Heart right ventricle (tissue), 16 donors: ENCODE results near the gene CNTROB. TPM values are rescaled to one million over a fixed set of nuclear protein-coding genes. Genes with fewer than 3 reads are reported as not detected.

ENCODE experiments used
- ATAC-seq, 8 donors: fragments of 200-7000 bp; cut with Tn5 transposase; one replicate each; pipeline ENCODE4 v1.9.1; 2020; ENCODE audit warnings: mild to moderate bottlenecking in 8 of 8, moderate library complexity in 8 of 8, moderate number of reproducible peaks in 1 of 8
- DNase-seq, 2 donors: peaks; one replicate each; pipeline ENCODE4 v3.0.0-alpha.2; 2020
- H3K27ac ChIP-seq, 10 donors: fragments of 200-600 bp; sonication (generic) in 2 of 10; one replicate each; pipeline versions ENCODE4 v1.5.0 to v1.8.0; 2020 to 2022; ENCODE audit warnings: mild to moderate bottlenecking in 3 of 10
- H3K27me3 ChIP-seq, 7 donors: fragments of 200-600 bp; one replicate each; pipeline ENCODE4 v1.8.0; 2021 to 2022; ENCODE audit warnings: mild to moderate bottlenecking in 2 of 7
- H3K36me3 ChIP-seq, 9 donors: fragments of 200-600 bp; sonication (generic) in 1 of 9; one replicate each; pipeline versions ENCODE4 v1.5.0 to v1.8.0; 2020 to 2022; ENCODE audit warnings: mild to moderate bottlenecking in 2 of 9
- H3K4me1 ChIP-seq, 9 donors: fragments of 200-600 bp; sonication (generic) in 1 of 9; one replicate each; pipeline versions ENCODE4 v1.5.0 to v1.8.0; 2020 to 2022; ENCODE audit warnings: mild to moderate bottlenecking in 4 of 9
- H3K4me3 ChIP-seq, 10 donors: fragments of 200-600 bp; sonication (generic) in 2 of 10; one replicate each; pipeline versions ENCODE4 v1.5.0 to v1.8.0; 2020 to 2022; ENCODE audit warnings: mild to moderate bottlenecking in 7 of 10, moderate library complexity in 2 of 10
- H3K9me3 ChIP-seq, 11 donors: fragments of 200-600 bp in 10 of 11; sonication (generic) in 2 of 11; one replicate each; pipeline versions ENCODE4 v1.5.0 to v1.8.0; 2013 to 2022; ENCODE audit warnings: mild to moderate bottlenecking in 2 of 11, control low read depth in 1 of 11, moderate library complexity in 1 of 11
- CTCF ChIP-seq, 9 donors: fragments of 200-600 bp; sonication (generic) in 2 of 9; IDR thresholded peaks; one replicate each; pipeline versions ENCODE4 v1.5.0 to v1.8.0; 2021 to 2022; ENCODE audit warnings: antibody characterized with exemption in 9 of 9, mild to moderate bottlenecking in 5 of 9, moderate library complexity in 1 of 9
- WGBS, 2 donors: extraction: QIAGEN DNeasy Blood & Tissue Kit; methylation state at CpG; one replicate each; pipeline ENCODE4 v1.1.7; 2013; ENCODE audit warnings: inconsistent platforms in 1 of 2; 5-methylcytosine and 5-hydroxymethylcytosine counted together
- intact Hi-C, 10 donors: fragments of 100-400 bp; cut with DNase I; formaldehyde crosslinking; loops; one replicate each; pipeline versions ENCODE4 v1.11.1 to v1.14.2; 2022
- polyA plus RNA-seq, 2 donors: library from polyadenylated mRNA; stranded (reverse); fragments of 200-250 nt; gene quantifications; one replicate each; pipeline ENCODE4 v1.2.3, GENCODE V29; 2013
- total RNA-seq, 10 donors: library from RNA; stranded (reverse); fragmentation: NEBNext Ultra II Directional in 3 of 10; extraction: Animal tissue kit (Norgen Biotek cat#: 25700) in 3 of 10; gene quantifications; one replicate each; pipeline versions ENCODE4 v1.2.1 to v1.2.4, GENCODE V29; 2021 to 2023
- donor health status: Arrhythmogenic right ventricular cardiomyopathy.
- donor health status: ischemic (EF 13 %, LVEDD 7.1; RV severe dilation, severe dysfunction).
- donor health status: healthy with polysubstance abuse.
- donor health status: DM: no; HTN: yes; CAD: no.
- donor health status: DM: no; HTN: no; CAD: no.
- donor health status: ischemic (EF 25% LVEDD 6.9; RV normal size, moderate dysfunction).
- donor health status: ischemic (EF 25% LVEDD 5.7; RV mildly dilated, moderate dysfunction).
- donor health status: healthy.
- donor health status: DM: yes; HTN: yes; CAD: no.
- donor health status: Ischemic cardiomyopathy.
- donor health status: ischemic (EF 35%, LVEDD 5.7; RV mildly dilated, moderate dysfunction).
- donor health status: nonischemic (EF 11% LVEDD 7.7; RV severe dilation, severe dysfunction).
- donor health status: DM: yes; HTN: yes; CAD: no.
- donor health status: PGD.
- donor health status: ischemic (EF 29% LVEDD 5.4; RV normal size, mild dysfunction).
- donor health status: nonischemic (EF 23%, LVEDD 6.1; RV moderate dilation, normal function).

CNTROB gene
- total and polyA plus RNA-seq, 12 donors = 7.8 to 19.8 (median 11.1) TPM

- no peak for TF ChIP-seq CTCF (IDR thresholded peaks at IDR 0.05)
- Histone ChIP-seq H3K27ac (peak overlapping the region in 1 of 10 donors; percentile 81), H3K27me3 (peaks cover 0 to 2% (median 0%) of the 10 kb centered on the region in 7 donors), H3K9me3 (no peaks in the 10 kb centered on the region), H3K4me3 (no peak overlapping the region), H3K36me3 (no peaks in the 10 kb centered on the region), H3K4me1 (peaks cover 0 to 28% (median 14%) of the 10 kb centered on the region in 9 donors)
- intact Hi-C loops = loop anchor here in 4 of 10 donors (5.0 kb wide), 3 partner anchors 131 to 251 kb away; no protein-coding TSS in a partner anchor
- DNase-seq (no peak), ATAC-seq (no peak)
- 84% methylated on average over 3 of the region's 3 CpGs for WGBS, 2 donors
Observed at GRCh38 chr17:7992924-7993323, 60.9 kb downstream of the CNTROB start.

GRCh38 chr17:7993972-7994589 is 62.1 kb downstream of the CNTROB start:
- H3K36me3 ChIP-seq = no peaks in the 10 kb centered on the region
- no peak for TF ChIP-seq CTCF (IDR thresholded peaks at IDR 0.05)
- 65 to 78% methylated on average over 27 of the region's 27 CpGs for WGBS, 2 donors
- ATAC-seq (peak in 6 of 8 donors; percentile 35 to 69 (median 46)), DNase-seq (peak in 1 of 2 donors; percentile 46)
- H3K4me1 ChIP-seq = peaks cover 0 to 28% (median 14%) of the 10 kb centered on the region in 9 donors
- H3K27me3 ChIP-seq = peaks cover 0 to 8% (median 0%) of the 10 kb centered on the region in 7 donors
- no peaks in the 10 kb centered on the region for H3K9me3 ChIP-seq
- peak overlapping the region in 9 of 10 donors; percentile 35 to 84 (median 70) for H3K27ac ChIP-seq
- intact Hi-C loops = loop anchor here in 4 of 10 donors (5.0 kb wide), 3 partner anchors 132 to 252 kb away; no protein-coding TSS in a partner anchor
- H3K4me3 ChIP-seq = no peak overlapping the region

GRCh38 chr17:7995724-7996123 is 63.7 kb downstream of the CNTROB start:
- Histone ChIP-seq H3K27me3 (peaks cover 0 to 21% (median 9%) of the 10 kb centered on the region in 7 donors), H3K27ac (no peak overlapping the region), H3K9me3 (no peaks in the 10 kb centered on the region), H3K4me3 (no peak overlapping the region), H3K36me3 (no peaks in the 10 kb centered on the region), H3K4me1 (peaks cover 0 to 17% (median 7%) of the 10 kb centered on the region in 9 donors)
- 97 to 98% methylated on average over 2 of the region's 2 CpGs for WGBS, 2 donors
- TF ChIP-seq CTCF (IDR thresholded peaks at IDR 0.05) = no peak
- ATAC-seq (no peak), DNase-seq (no peak)
- intact Hi-C loops = loop anchor here in 1 of 10 donors (5.0 kb wide), 1 partner anchor 62 kb away; no protein-coding TSS in a partner anchor

GRCh38 chr17:7997186-7997585 is 65.2 kb downstream of the CNTROB start:
- ATAC-seq (peak; percentile 61 to 96 (median 90)), DNase-seq (peak; percentile 25 to 62)
- intact Hi-C loops = loop anchor here in 1 of 10 donors (5.0 kb wide), 1 partner anchor 60 kb away; no protein-coding TSS in a partner anchor
- H3K9me3 ChIP-seq = no peaks in the 10 kb centered on the region
- TF ChIP-seq CTCF (IDR thresholded peaks at IDR 0.05) = peak in 8 of 9 donors; percentile 15 to 69 (median 42)
- 11 to 12% methylated on average over 5 of the region's 5 CpGs for WGBS, 2 donors
- peak overlapping the region in 8 of 10 donors; percentile 9 to 74 (median 50) for H3K27ac ChIP-seq
- no peak overlapping the region for H3K4me3 ChIP-seq
- H3K4me1 ChIP-seq = peaks cover 0 to 17% (median 7%) of the 10 kb centered on the region in 9 donors
- no peaks in the 10 kb centered on the region for H3K36me3 ChIP-seq
- peaks cover 4 to 36% (median 23%) of the 10 kb centered on the region in 7 donors for H3K27me3 ChIP-seq

Other genes starting within 250 kb of the CNTROB start
- gene TP53, start 244.7 kb upstream of the CNTROB start, total RNA-seq = 10 to 100 TPM in 9 of 10 donors, 1 to 10 TPM in 1; 8.2 to 29.1 (median 13.9) TPM
- gene TP53, start 244.7 kb upstream of the CNTROB start, polyA plus RNA-seq = 1 to 10 TPM; 7.9 to 8.6 TPM
- gene WRAP53, start 243.7 kb upstream of the CNTROB start, total RNA-seq = 1 to 10 TPM; 3.8 to 5.8 (median 4.7) TPM
- 10 to 100 TPM; 10.4 to 12.1 TPM for gene WRAP53, start 243.7 kb upstream of the CNTROB start, polyA plus RNA-seq
- gene EFNB3, start 227.0 kb upstream of the CNTROB start, total RNA-seq = 1 to 10 TPM in 2 of 10 donors, under 1 TPM in 8; 0.17 to 1.3 (median 0.53) TPM
- gene EFNB3, start 227.0 kb upstream of the CNTROB start, polyA plus RNA-seq = under 1 TPM; 0.22 to 0.64 TPM
- gene DNAH2, start 214.5 kb upstream of the CNTROB start, total RNA-seq = under 1 TPM in 7 of 10 donors, not detected in 3; 0.02 to 0.30 (median 0.05) TPM
- gene DNAH2, start 214.5 kb upstream of the CNTROB start, polyA plus RNA-seq = under 1 TPM; under 0.01 to 0.01 TPM
- 10 to 100 TPM; 18.0 to 35.4 (median 26.9) TPM for gene KDM6B, start 98.0 kb upstream of the CNTROB start, total RNA-seq
- gene KDM6B, start 98.0 kb upstream of the CNTROB start, polyA plus RNA-seq = 10 to 100 TPM in 1 of 2 donors, 1 to 10 TPM in 1; 5.2 to 17.6 TPM
- gene TMEM88, start 77.1 kb upstream of the CNTROB start, total RNA-seq = 10 to 100 TPM; 12.3 to 47.4 (median 19.3) TPM
- gene TMEM88, start 77.1 kb upstream of the CNTROB start, polyA plus RNA-seq = 100 to 1,000 TPM; 121 to 298 TPM
- gene NAA38, start 74.6 kb upstream of the CNTROB start, total RNA-seq = 100 to 1,000 TPM in 1 of 10 donors, 10 to 100 TPM in 9; 59.2 to 115 (median 73.0) TPM
- gene NAA38, start 74.6 kb upstream of the CNTROB start, polyA plus RNA-seq = 100 to 1,000 TPM; 108 to 167 TPM
- 10 to 100 TPM; 12.7 to 20.1 (median 16.0) TPM for gene CYB5D1, start 74.2 kb upstream of the CNTROB start, total RNA-seq
- gene CYB5D1, start 74.2 kb upstream of the CNTROB start, polyA plus RNA-seq = 10 to 100 TPM; 10.0 to 11.6 TPM
- 10 to 100 TPM in 5 of 10 donors, 1 to 10 TPM in 5; 8.2 to 22.0 (median 10.4) TPM for gene CHD3, start 43.4 kb upstream of the CNTROB start, total RNA-seq
- 10 to 100 TPM; 13.7 to 29.0 TPM for gene CHD3, start 43.4 kb upstream of the CNTROB start, polyA plus RNA-seq
- 1 to 10 TPM in 2 of 10 donors, under 1 TPM in 8; 0.15 to 1.6 (median 0.90) TPM for gene RNF227, start 15.9 kb upstream of the CNTROB start, total RNA-seq
- gene RNF227, start 15.9 kb upstream of the CNTROB start, polyA plus RNA-seq = 1 to 10 TPM; 1.5 to 1.9 TPM
- under 1 TPM; 0.11 to 0.72 (median 0.31) TPM for gene KCNAB3, start 2.4 kb upstream of the CNTROB start, total RNA-seq
- 1 to 10 TPM in 1 of 2 donors, under 1 TPM in 1; 0.49 to 1.5 TPM for gene KCNAB3, start 2.4 kb upstream of the CNTROB start, polyA plus RNA-seq
- 100 to 1,000 TPM; 104 to 166 (median 121) TPM for gene TRAPPC1, start 260 bp upstream of the CNTROB start, total RNA-seq
- gene TRAPPC1, start 260 bp upstream of the CNTROB start, polyA plus RNA-seq = 100 to 1,000 TPM; 136 to 138 TPM
- under 1 TPM in 6 of 10 donors, not detected in 4; 0.06 to 0.69 (median 0.36) TPM for gene GUCY2D, start 70.4 kb downstream of the CNTROB start, total RNA-seq
- gene GUCY2D, start 70.4 kb downstream of the CNTROB start, polyA plus RNA-seq = not detected
- gene ALOX15B, start 106.9 kb downstream of the CNTROB start, total RNA-seq = under 1 TPM in 4 of 10 donors, not detected in 6; 0.10 to 0.76 (median 0.15) TPM
- 1 to 10 TPM in 1 of 2 donors, under 1 TPM in 1; 0.37 to 1.3 TPM for gene ALOX15B, start 106.9 kb downstream of the CNTROB start, polyA plus RNA-seq
- not detected for gene ALOX12B, start 155.5 kb downstream of the CNTROB start, total RNA-seq
- gene ALOX12B, start 155.5 kb downstream of the CNTROB start, polyA plus RNA-seq = not detected
- gene ALOXE3, start 186.3 kb downstream of the CNTROB start, total RNA-seq = not detected
- under 1 TPM in 1 of 2 donors, not detected in 1; 0.09 TPM for gene ALOXE3, start 186.3 kb downstream of the CNTROB start, polyA plus RNA-seq
- gene HES7, start 191.9 kb downstream of the CNTROB start, total RNA-seq = under 1 TPM in 5 of 10 donors, not detected in 5; 0.17 to 0.52 (median 0.38) TPM
- 1 to 10 TPM in 1 of 2 donors, under 1 TPM in 1; 0.91 to 1.5 TPM for gene HES7, start 191.9 kb downstream of the CNTROB start, polyA plus RNA-seq
- gene PER1, start 220.2 kb downstream of the CNTROB start, total RNA-seq = 100 to 1,000 TPM in 6 of 10 donors, 10 to 100 TPM in 4; 37.4 to 154 (median 112) TPM
- 100 to 1,000 TPM; 112 to 135 TPM for gene PER1, start 220.2 kb downstream of the CNTROB start, polyA plus RNA-seq
- 10 to 100 TPM; 46.8 to 67.8 (median 62.7) TPM for gene VAMP2, start 230.7 kb downstream of the CNTROB start, total RNA-seq
- gene VAMP2, start 230.7 kb downstream of the CNTROB start, polyA plus RNA-seq = 10 to 100 TPM; 49.0 to 54.3 TPM
- gene TMEM107, start 244.2 kb downstream of the CNTROB start, total RNA-seq = 10 to 100 TPM in 1 of 10 donors, 1 to 10 TPM in 9; 5.2 to 15.2 (median 7.3) TPM
- gene TMEM107, start 244.2 kb downstream of the CNTROB start, polyA plus RNA-seq = 1 to 10 TPM; 4.5 to 7.8 TPM